Ovary (tissue), 3 donors: ENCODE measurements around the gene LAMTOR1.

Source experiments
- EP300 ChIP-seq: sonication (generic); formaldehyde crosslinking; IDR thresholded peaks from one replicate; pipeline ENCODE4 v1.6.1; 2017; ENCODE audit warnings: antibody characterized with exemption
- TF ChIP-seq, protein P1 (sequence below), 3 donors: fragments of 450-650 bp in 2 of 3; fragments of 200-600 bp in 1 of 3; IDR thresholded peaks; one replicate each; pipeline versions ENCODE4 v1.5.1 to v1.8.0; 2016 to 2022; ENCODE audit warnings: antibody characterized with exemption in 3 of 3, mild to moderate bottlenecking in 1 of 3
- donor health status: DM: no; HTN: no; CAD: no.

GRCh38 chr11:72088076-72088808 lies 14.9 kb downstream of the LAMTOR1 start:
- TF ChIP-seq, protein P1, sequence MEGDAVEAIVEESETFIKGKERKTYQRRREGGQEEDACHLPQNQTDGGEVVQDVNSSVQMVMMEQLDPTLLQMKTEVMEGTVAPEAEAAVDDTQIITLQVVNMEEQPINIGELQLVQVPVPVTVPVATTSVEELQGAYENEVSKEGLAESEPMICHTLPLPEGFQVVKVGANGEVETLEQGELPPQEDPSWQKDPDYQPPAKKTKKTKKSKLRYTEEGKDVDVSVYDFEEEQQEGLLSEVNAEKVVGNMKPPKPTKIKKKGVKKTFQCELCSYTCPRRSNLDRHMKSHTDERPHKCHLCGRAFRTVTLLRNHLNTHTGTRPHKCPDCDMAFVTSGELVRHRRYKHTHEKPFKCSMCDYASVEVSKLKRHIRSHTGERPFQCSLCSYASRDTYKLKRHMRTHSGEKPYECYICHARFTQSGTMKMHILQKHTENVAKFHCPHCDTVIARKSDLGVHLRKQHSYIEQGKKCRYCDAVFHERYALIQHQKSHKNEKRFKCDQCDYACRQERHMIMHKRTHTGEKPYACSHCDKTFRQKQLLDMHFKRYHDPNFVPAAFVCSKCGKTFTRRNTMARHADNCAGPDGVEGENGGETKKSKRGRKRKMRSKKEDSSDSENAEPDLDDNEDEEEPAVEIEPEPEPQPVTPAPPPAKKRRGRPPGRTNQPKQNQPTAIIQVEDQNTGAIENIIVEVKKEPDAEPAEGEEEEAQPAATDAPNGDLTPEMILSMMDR (IDR thresholded peaks at IDR 0.05): no peak
- TF ChIP-seq EP300: no peak
